Trophoblast cell (in vitro differentiated cells and primary cell): ENCODE measurements around the gene NEBL.

Experiments used
- DNase-seq, 2 donors: peaks; one replicate each; pipeline ENCODE4 v3.0.0-alpha.2; 2016
- H2AFZ ChIP-seq: 2 replicates; pipeline ENCODE4 v1.6.1; 2013; ENCODE audit warnings: low read length, moderate library complexity, mild to moderate bottlenecking; ENCODE audit not compliant: insufficient read depth, poor library complexity
- H2AK5ac ChIP-seq: 2 replicates; pipeline ENCODE4 v1.6.1; 2013; ENCODE audit warnings: mild to moderate bottlenecking, low read length
- H2BK120ac ChIP-seq: 2 replicates; pipeline ENCODE4 v1.6.1; 2013; ENCODE audit warnings: low read length, mild to moderate bottlenecking, moderate library complexity; ENCODE audit not compliant: insufficient read depth, poor library complexity
- H2BK12ac ChIP-seq: 2 replicates; pipeline ENCODE4 v1.6.1; 2013; ENCODE audit warnings: mild to moderate bottlenecking, low read length, moderate library complexity
- H2BK5ac ChIP-seq: 2 replicates; pipeline ENCODE4 v1.6.1; 2013; ENCODE audit warnings: low read length, low read depth, moderate library complexity, mild to moderate bottlenecking; ENCODE audit not compliant: poor library complexity
- H3K14ac ChIP-seq: 2 replicates; pipeline ENCODE4 v1.6.1; 2013; ENCODE audit warnings: mild to moderate bottlenecking, low read length
- H3K18ac ChIP-seq: 2 replicates; pipeline ENCODE4 v1.6.1; 2013; ENCODE audit warnings: mild to moderate bottlenecking, low read length
- H3K23ac ChIP-seq: 2 replicates; pipeline ENCODE4 v1.6.1; 2013; ENCODE audit warnings: low read length
- H3K27ac ChIP-seq: 2 replicates; pipeline ENCODE4 v1.5.1; 2013; ENCODE audit warnings: low read depth, mild to moderate bottlenecking, inconsistent platforms, low read length, moderate library complexity
- H3K27me3 ChIP-seq: 2 replicates; pipeline ENCODE4 v1.6.1; 2013; ENCODE audit warnings: inconsistent platforms, mild to moderate bottlenecking, low read length, moderate library complexity; ENCODE audit not compliant: insufficient read depth
- H3K36me3 ChIP-seq, 2 experiments: 1 replicate in 1 of 2; 2 replicates in 1 of 2; pipeline ENCODE4 v1.6.1; 2013; ENCODE audit warnings: low read length in 2 of 2, mild to moderate bottlenecking in 2 of 2, moderate library complexity in 1 of 2; ENCODE audit not compliant: insufficient read depth in 2 of 2, control insufficient read depth in 1 of 2
- H3K4ac ChIP-seq: 2 replicates; pipeline ENCODE4 v1.6.1; 2013; ENCODE audit warnings: low read depth, mild to moderate bottlenecking, low read length, moderate library complexity
- H3K4me1 ChIP-seq, 2 experiments: 1 replicate in 1 of 2; 2 replicates in 1 of 2; pipeline ENCODE4 v1.6.1; 2013; ENCODE audit warnings: low read length in 2 of 2, mild to moderate bottlenecking in 2 of 2, moderate library complexity in 1 of 2; ENCODE audit not compliant: insufficient read depth in 2 of 2, control insufficient read depth in 1 of 2
- H3K4me2 ChIP-seq: 2 replicates; pipeline ENCODE4 v1.6.1; 2013; ENCODE audit warnings: inconsistent platforms, mild to moderate bottlenecking, low read length, moderate library complexity
- H3K4me3 ChIP-seq: 2 replicates; pipeline ENCODE4 v1.5.1; 2013; ENCODE audit warnings: mild to moderate bottlenecking, low read depth, low read length, inconsistent platforms
- H3K79me1 ChIP-seq: one replicate; pipeline ENCODE4 v1.6.1; 2013; ENCODE audit warnings: low read length
- H3K79me2 ChIP-seq: 2 replicates; pipeline ENCODE4 v1.6.1; 2013; ENCODE audit warnings: low read length, mild to moderate bottlenecking; ENCODE audit not compliant: control insufficient read depth, insufficient read depth, poor library complexity
- H3K9ac ChIP-seq: 2 replicates; pipeline ENCODE4 v1.6.1; 2013; ENCODE audit warnings: mild to moderate bottlenecking, low read length
- H3K9me3 ChIP-seq: 2 replicates; pipeline ENCODE4 v1.6.1; 2013; ENCODE audit warnings: low read depth, mild to moderate bottlenecking, control low read depth, inconsistent platforms, low read length; ENCODE audit not compliant: insufficient read depth
- H4K12ac ChIP-seq: 2 replicates; pipeline ENCODE4 v1.6.1; 2013; ENCODE audit warnings: low read depth, mild to moderate bottlenecking, low read length, moderate library complexity
- H4K8ac ChIP-seq: 2 replicates; pipeline ENCODE4 v1.6.1; 2013; ENCODE audit warnings: low read depth, mild to moderate bottlenecking, low read length, moderate library complexity
- H4K91ac ChIP-seq: one replicate; pipeline ENCODE4 v1.6.1; 2013; ENCODE audit warnings: low read depth, mild to moderate bottlenecking, low read length, moderate library complexity
- WGBS: extraction: QIAGEN DNeasy Blood & Tissue Kit; methylation state at CpG from one replicate; pipeline ENCODE4 v1.1.7; 2013; ENCODE audit warnings: missing lambda C conversion rate; ENCODE audit not compliant: insufficient read length, insufficient coverage; ENCODE audit errors: extremely low coverage; 5-methylcytosine and 5-hydroxymethylcytosine counted together

NEBL gene

GRCh38 chr10:20932606-20933126 lies 35.6 kb upstream of the NEBL start:
- no peak overlapping the region for H3K14ac ChIP-seq
- no peak overlapping the region for H2BK5ac ChIP-seq
- H3K9me3 ChIP-seq = no peaks in the 10 kb centered on the region
- H3K18ac ChIP-seq = no peak overlapping the region
- WGBS = no CpG with 5 or more reads among the region's 5 CpGs
- no peaks in the 10 kb centered on the region for H3K79me2 ChIP-seq
- H3K27me3 ChIP-seq = no peaks in the 10 kb centered on the region
- no peak overlapping the region for H2BK12ac ChIP-seq
- no peaks in the 10 kb centered on the region for H3K36me3 ChIP-seq
- H3K79me1 ChIP-seq = no peaks in the 10 kb centered on the region
- no peak overlapping the region for H3K4me2 ChIP-seq
- H2BK120ac ChIP-seq = no peak overlapping the region
- no peak overlapping the region for H3K9ac ChIP-seq
- H3K27ac ChIP-seq = no peak overlapping the region
- H2AFZ ChIP-seq = no peak overlapping the region
- H2AK5ac ChIP-seq = no peak overlapping the region
- H4K12ac ChIP-seq = no peak overlapping the region
- no peak overlapping the region for H4K91ac ChIP-seq
- no peak overlapping the region for H3K4me3 ChIP-seq
- no peak for DNase-seq
- H3K4ac ChIP-seq = no peak overlapping the region
- no peak overlapping the region for H4K8ac ChIP-seq
- H3K23ac ChIP-seq = no peak overlapping the region
- no peaks in the 10 kb centered on the region for H3K4me1 ChIP-seq

GRCh38 chr10:20931156-20931795 lies 34.2 kb upstream of the NEBL start:
- Histone ChIP-seq H4K91ac (no peak overlapping the region), H3K36me3 (no peaks in the 10 kb centered on the region), H3K9ac (no peak overlapping the region), H2BK12ac (no peak overlapping the region), H2BK120ac (no peak overlapping the region), H2AFZ (no peak overlapping the region), H2BK5ac (no peak overlapping the region), H3K4me2 (no peak overlapping the region), H3K79me2 (no peaks in the 10 kb centered on the region), H3K4ac (no peak overlapping the region), H3K18ac (no peak overlapping the region), H3K27me3 (no peaks in the 10 kb centered on the region), H2AK5ac (no peak overlapping the region), H4K12ac (no peak overlapping the region), H3K14ac (no peak overlapping the region), H3K27ac (no peak overlapping the region), H3K9me3 (no peaks in the 10 kb centered on the region), H4K8ac (no peak overlapping the region), H3K4me1 (no peaks in the 10 kb centered on the region), H3K4me3 (no peak overlapping the region), H3K79me1 (no peaks in the 10 kb centered on the region), H3K23ac (no peak overlapping the region)
- no peak for DNase-seq
- no CpG with 5 or more reads among the region's 8 CpGs for WGBS

GRCh38 chr10:20927456-20927855 lies 30.3 kb upstream of the NEBL start:
- Histone ChIP-seq H2AFZ (no peak overlapping the region), H4K8ac (no peak overlapping the region), H3K18ac (no peak overlapping the region), H3K4me3 (no peak overlapping the region), H2BK5ac (no peak overlapping the region), H3K4me1 (no peaks in the 10 kb centered on the region), H2BK12ac (no peak overlapping the region), H2BK120ac (no peak overlapping the region), H3K23ac (no peak overlapping the region), H3K4me2 (no peak overlapping the region), H4K12ac (no peak overlapping the region), H4K91ac (no peak overlapping the region), H3K27ac (no peak overlapping the region), H2AK5ac (no peak overlapping the region), H3K4ac (no peak overlapping the region), H3K36me3 (no peaks in the 10 kb centered on the region), H3K79me2 (no peaks in the 10 kb centered on the region), H3K14ac (no peak overlapping the region), H3K9ac (no peak overlapping the region), H3K79me1 (no peaks in the 10 kb centered on the region), H3K27me3 (no peaks in the 10 kb centered on the region), H3K9me3 (no peaks in the 10 kb centered on the region)
- WGBS = no CpG with 5 or more reads among the region's 2 CpGs
- DNase-seq = no peak

- no peaks in the 10 kb centered on the region for H3K4me1 ChIP-seq
- no peak overlapping the region for H3K4me3 ChIP-seq
- no peak overlapping the region for H2BK12ac ChIP-seq
- no peak overlapping the region for H4K91ac ChIP-seq
- no peaks in the 10 kb centered on the region for H3K9me3 ChIP-seq
- no peak overlapping the region for H4K8ac ChIP-seq
- H2BK120ac ChIP-seq = no peak overlapping the region
- no peak overlapping the region for H3K4me2 ChIP-seq
- H3K14ac ChIP-seq = no peak overlapping the region
- H4K12ac ChIP-seq = no peak overlapping the region
- no peaks in the 10 kb centered on the region for H3K36me3 ChIP-seq
- H3K18ac ChIP-seq = no peak overlapping the region
- no peak overlapping the region for H3K9ac ChIP-seq
- no CpG with 5 or more reads among the region's 5 CpGs for WGBS
- H2AFZ ChIP-seq = no peak overlapping the region
- H3K27ac ChIP-seq = no peak overlapping the region
- H3K79me2 ChIP-seq = no peaks in the 10 kb centered on the region
- no peaks in the 10 kb centered on the region for H3K79me1 ChIP-seq
- H3K4ac ChIP-seq = no peak overlapping the region
- H2BK5ac ChIP-seq = no peak overlapping the region
- no peak overlapping the region for H3K23ac ChIP-seq
- no peaks in the 10 kb centered on the region for H3K27me3 ChIP-seq
- DNase-seq = no peak
- H2AK5ac ChIP-seq = no peak overlapping the region
Measured at GRCh38 chr10:20922451-20922850, 25.3 kb upstream of the NEBL start.
